Fibroblast of villous mesenchyme (primary cell): ENCODE measurements around the gene KRTAP10-6. TPM values are rescaled to one million over a fixed set of nuclear protein-coding genes. Genes with fewer than 3 reads are reported as not detected.

Experiments used
- DNase-seq: peaks from one replicate; pipeline ENCODE4 v3.0.0-alpha.2; 2010; ENCODE audit warnings: low read depth
- H3K4me3 ChIP-seq: 2 replicates; pipeline ENCODE4 v1.5.1; 2011; ENCODE audit warnings: low read depth, mild to moderate bottlenecking, low read length
- total RNA-seq: library from RNA; depleted of rRNA; stranded (reverse); fragments of >200 nt; gene quantifications from 2 replicates; pipeline ENCODE4 v1.2.3, GENCODE V29; 2012
- TF ChIP-seq, protein P1 (sequence below): IDR thresholded peaks from 2 replicates; pipeline ENCODE4 v1.5.1; 2012; ENCODE audit warnings: low read depth, mild to moderate bottlenecking, low read length; ENCODE audit not compliant: insufficient read depth

The KRTAP10-6 gene
- total RNA-seq, 1 donor, result not detected

GRCh38 chr21:44572959-44573583, 19.2 kb downstream of the KRTAP10-6 start:
- H3K4me3 ChIP-seq, result no peak overlapping the region
- TF ChIP-seq, protein P1, sequence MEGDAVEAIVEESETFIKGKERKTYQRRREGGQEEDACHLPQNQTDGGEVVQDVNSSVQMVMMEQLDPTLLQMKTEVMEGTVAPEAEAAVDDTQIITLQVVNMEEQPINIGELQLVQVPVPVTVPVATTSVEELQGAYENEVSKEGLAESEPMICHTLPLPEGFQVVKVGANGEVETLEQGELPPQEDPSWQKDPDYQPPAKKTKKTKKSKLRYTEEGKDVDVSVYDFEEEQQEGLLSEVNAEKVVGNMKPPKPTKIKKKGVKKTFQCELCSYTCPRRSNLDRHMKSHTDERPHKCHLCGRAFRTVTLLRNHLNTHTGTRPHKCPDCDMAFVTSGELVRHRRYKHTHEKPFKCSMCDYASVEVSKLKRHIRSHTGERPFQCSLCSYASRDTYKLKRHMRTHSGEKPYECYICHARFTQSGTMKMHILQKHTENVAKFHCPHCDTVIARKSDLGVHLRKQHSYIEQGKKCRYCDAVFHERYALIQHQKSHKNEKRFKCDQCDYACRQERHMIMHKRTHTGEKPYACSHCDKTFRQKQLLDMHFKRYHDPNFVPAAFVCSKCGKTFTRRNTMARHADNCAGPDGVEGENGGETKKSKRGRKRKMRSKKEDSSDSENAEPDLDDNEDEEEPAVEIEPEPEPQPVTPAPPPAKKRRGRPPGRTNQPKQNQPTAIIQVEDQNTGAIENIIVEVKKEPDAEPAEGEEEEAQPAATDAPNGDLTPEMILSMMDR, result no peak
- no peak for DNase-seq

DNA sequence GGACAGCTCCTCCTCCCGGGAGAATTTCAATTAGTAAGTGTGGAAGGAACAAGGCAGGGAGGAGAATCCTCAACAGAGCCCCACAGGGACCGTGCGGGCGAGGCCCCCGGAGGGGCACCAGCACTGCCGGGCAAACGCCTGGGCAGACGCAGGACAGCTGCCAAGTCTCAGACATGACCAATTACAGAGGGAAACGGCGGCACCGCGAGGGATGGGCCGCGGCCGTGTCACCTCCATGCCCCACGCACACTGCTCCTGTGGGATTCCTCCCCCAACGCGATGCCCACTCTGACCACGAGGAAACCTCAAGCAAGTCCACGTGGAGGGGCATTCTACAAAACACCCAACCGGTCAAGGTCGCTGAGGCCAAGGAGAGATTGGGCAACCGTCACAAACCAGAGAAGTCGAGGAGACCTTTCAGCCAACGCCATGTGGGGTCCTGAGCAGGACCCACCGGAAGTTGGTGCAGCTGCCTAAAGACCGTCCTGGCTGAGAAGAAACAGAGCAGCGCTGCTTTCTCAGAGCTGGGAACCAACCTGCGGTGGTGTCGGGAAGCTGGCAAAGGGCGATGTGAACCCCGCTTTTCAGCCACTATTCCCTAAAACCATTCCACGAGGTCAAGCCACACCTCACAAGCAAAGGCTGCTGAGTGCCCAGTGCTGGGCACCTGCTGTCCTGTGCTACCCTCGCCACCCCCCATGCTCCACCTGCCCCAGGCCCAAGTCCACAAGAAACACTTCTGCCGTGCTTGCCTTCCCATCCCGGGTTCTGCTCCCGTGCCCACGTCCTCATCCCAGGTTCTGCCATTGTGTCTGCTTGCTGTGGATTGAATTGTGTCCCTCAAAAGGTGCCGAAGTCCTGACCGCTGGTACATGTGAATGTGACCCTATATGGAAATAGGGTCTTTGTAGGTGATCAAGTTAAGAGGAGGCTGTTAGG, 20.2 kb downstream of the KRTAP10-6 start:
- TF ChIP-seq, protein P1, result no peak
- no peak overlapping the region for H3K4me3 ChIP-seq
- no peak for DNase-seq

DNA sequence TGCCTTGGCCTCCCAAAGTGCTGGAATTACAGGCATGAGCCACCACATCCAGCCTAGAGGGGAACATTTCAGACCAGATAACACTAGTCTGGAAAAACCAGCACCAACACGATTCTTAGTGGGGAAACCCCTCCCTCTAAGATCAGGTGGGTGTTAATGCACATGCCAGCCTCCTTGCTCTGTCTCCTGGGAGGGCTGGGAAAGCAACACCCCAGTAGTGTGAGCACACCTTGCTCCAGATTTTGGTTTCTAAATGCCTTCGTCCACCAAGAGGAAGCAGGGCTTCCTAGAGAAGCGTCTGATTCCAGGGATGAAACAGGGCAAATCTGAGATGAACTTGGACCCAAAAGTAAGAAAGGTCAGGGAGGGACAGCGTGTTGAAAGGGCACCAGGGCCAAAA, 21.0 kb downstream of the KRTAP10-6 start:
- no peak for DNase-seq
- TF ChIP-seq, protein P1, result no peak
- H3K4me3 ChIP-seq, result no peak overlapping the region

GRCh38 chr21:44569861-44570517, 22.3 kb downstream of the KRTAP10-6 start:
- TF ChIP-seq, protein P1, result no peak
- no peak for DNase-seq

GRCh38 chr21:44568667-44569556, 23.4 kb downstream of the KRTAP10-6 start:
- no peak for DNase-seq

More at GRCh38 chr21:44569861-44570517, 22.3 kb downstream of the KRTAP10-6 start:
- H3K4me3 ChIP-seq, result no peak overlapping the region

More at GRCh38 chr21:44568667-44569556, 23.4 kb downstream of the KRTAP10-6 start:
- H3K4me3 ChIP-seq, result no peak overlapping the region
- TF ChIP-seq, protein P1, result no peak
